ENCODE measurements around the gene LILRB2.

Gene LILRB2

GRCh38 chr19:54305141-54305540 is 24.2 kb upstream of the LILRB2 start:
- Histone ChIP-seq H3K4me1 (ENCODE audit: low read length) (no peaks in the 10 kb centered on the region), H3K9ac (ENCODE audit: low read length) (no peak overlapping the region), H3K9me2 (replicated peaks; ENCODE audit: insufficient read depth, low read length) (no peaks in the 10 kb centered on the region), H3K4me3 (ENCODE audit: low read length) (no peak overlapping the region), H3K79me2 (ENCODE audit: low read length) (no peaks in the 10 kb centered on the region), H2AFZ (ENCODE audit: low read length) (no peak overlapping the region), H4K20me1 (ENCODE audit: insufficient read depth, low read length) (no peaks in the 10 kb centered on the region), H3K4me2 (ENCODE audit: low read depth, low read length) (no peak overlapping the region), H3K9me3 (replicated peaks; ENCODE audit: insufficient read depth, low read length) (no peaks in the 10 kb centered on the region), H3K27me3 (replicated peaks; ENCODE audit: insufficient read depth, low read length) (peaks cover 66% of the 10 kb centered on the region), H3K27ac (ENCODE audit: low read length) (no peak overlapping the region), H3F3A (ENCODE audit: insufficient read depth, low read length) (no peaks in the 10 kb centered on the region), H3K36me3 (replicated peaks; ENCODE audit: insufficient read depth, low read length) (no peaks in the 10 kb centered on the region)
- TF ChIP-seq EZH2 (optimal IDR thresholded peaks at IDR 0.05; ENCODE audit: low read depth, low read length) (no peak), EZH2phosphoT487 (IDR thresholded peaks at IDR 0.05; ENCODE audit: low read length) (no peak)
- TF ChIP-seq, protein P1, sequence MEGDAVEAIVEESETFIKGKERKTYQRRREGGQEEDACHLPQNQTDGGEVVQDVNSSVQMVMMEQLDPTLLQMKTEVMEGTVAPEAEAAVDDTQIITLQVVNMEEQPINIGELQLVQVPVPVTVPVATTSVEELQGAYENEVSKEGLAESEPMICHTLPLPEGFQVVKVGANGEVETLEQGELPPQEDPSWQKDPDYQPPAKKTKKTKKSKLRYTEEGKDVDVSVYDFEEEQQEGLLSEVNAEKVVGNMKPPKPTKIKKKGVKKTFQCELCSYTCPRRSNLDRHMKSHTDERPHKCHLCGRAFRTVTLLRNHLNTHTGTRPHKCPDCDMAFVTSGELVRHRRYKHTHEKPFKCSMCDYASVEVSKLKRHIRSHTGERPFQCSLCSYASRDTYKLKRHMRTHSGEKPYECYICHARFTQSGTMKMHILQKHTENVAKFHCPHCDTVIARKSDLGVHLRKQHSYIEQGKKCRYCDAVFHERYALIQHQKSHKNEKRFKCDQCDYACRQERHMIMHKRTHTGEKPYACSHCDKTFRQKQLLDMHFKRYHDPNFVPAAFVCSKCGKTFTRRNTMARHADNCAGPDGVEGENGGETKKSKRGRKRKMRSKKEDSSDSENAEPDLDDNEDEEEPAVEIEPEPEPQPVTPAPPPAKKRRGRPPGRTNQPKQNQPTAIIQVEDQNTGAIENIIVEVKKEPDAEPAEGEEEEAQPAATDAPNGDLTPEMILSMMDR (IDR thresholded peaks at IDR 0.05; ENCODE audit: low read length): no peak
- DNase-seq: no peak

- Histone ChIP-seq H2AFZ (ENCODE audit: low read length) (no peak overlapping the region), H3K27ac (ENCODE audit: low read length) (no peak overlapping the region), H3F3A (ENCODE audit: insufficient read depth, low read length) (no peaks in the 10 kb centered on the region), H3K4me1 (ENCODE audit: low read length) (no peaks in the 10 kb centered on the region), H3K9ac (ENCODE audit: low read length) (no peak overlapping the region), H3K4me2 (ENCODE audit: low read depth, low read length) (no peak overlapping the region), H3K9me2 (replicated peaks; ENCODE audit: insufficient read depth, low read length) (no peaks in the 10 kb centered on the region), H3K9me3 (replicated peaks; ENCODE audit: insufficient read depth, low read length) (no peaks in the 10 kb centered on the region), H3K4me3 (ENCODE audit: low read length) (no peak overlapping the region), H4K20me1 (ENCODE audit: insufficient read depth, low read length) (no peaks in the 10 kb centered on the region), H3K27me3 (replicated peaks; ENCODE audit: insufficient read depth, low read length) (peaks cover 68% of the 10 kb centered on the region), H3K79me2 (ENCODE audit: low read length) (no peaks in the 10 kb centered on the region), H3K36me3 (replicated peaks; ENCODE audit: insufficient read depth, low read length) (no peaks in the 10 kb centered on the region)
- TF ChIP-seq EZH2 (optimal IDR thresholded peaks at IDR 0.05; ENCODE audit: low read depth, low read length) (no peak), EZH2phosphoT487 (IDR thresholded peaks at IDR 0.05; ENCODE audit: low read length) (no peak)
- TF ChIP-seq, protein P1 (IDR thresholded peaks at IDR 0.05; ENCODE audit: low read length): no peak
- no peak for DNase-seq
Observed at GRCh38 chr19:54302257-54302656, 21.3 kb upstream of the LILRB2 start.

GRCh38 chr19:54299515-54299914 is 18.6 kb upstream of the LILRB2 start:
- no peaks in the 10 kb centered on the region for H3K79me2 ChIP-seq (ENCODE audit: low read length)
- H3K4me2 ChIP-seq (ENCODE audit: low read depth, low read length): no peak overlapping the region
- H3K4me1 ChIP-seq (ENCODE audit: low read length): no peaks in the 10 kb centered on the region
- no peak overlapping the region for H3K27ac ChIP-seq (ENCODE audit: low read length)
- no peak overlapping the region for H2AFZ ChIP-seq (ENCODE audit: low read length)
- no peaks in the 10 kb centered on the region for H3F3A ChIP-seq (ENCODE audit: insufficient read depth, low read length)
- no peaks in the 10 kb centered on the region for H4K20me1 ChIP-seq (ENCODE audit: insufficient read depth, low read length)
- no peaks in the 10 kb centered on the region for H3K9me2 ChIP-seq (replicated peaks; ENCODE audit: insufficient read depth, low read length)
- no peak for DNase-seq
- H3K9ac ChIP-seq (ENCODE audit: low read length): no peak overlapping the region
- no peak for TF ChIP-seq EZH2 (optimal IDR thresholded peaks at IDR 0.05; ENCODE audit: low read depth, low read length)
- TF ChIP-seq, protein P1 (IDR thresholded peaks at IDR 0.05; ENCODE audit: low read length): no peak
- no peak for TF ChIP-seq EZH2phosphoT487 (IDR thresholded peaks at IDR 0.05; ENCODE audit: low read length)
- H3K27me3 ChIP-seq (replicated peaks; ENCODE audit: insufficient read depth, low read length): peaks cover 81% of the 10 kb centered on the region
- no peaks in the 10 kb centered on the region for H3K36me3 ChIP-seq (replicated peaks; ENCODE audit: insufficient read depth, low read length)
- H3K9me3 ChIP-seq (replicated peaks; ENCODE audit: insufficient read depth, low read length): no peaks in the 10 kb centered on the region
- no peak overlapping the region for H3K4me3 ChIP-seq (ENCODE audit: low read length)

All from MM.1S (cell line).